NCI-H82 (cell line): Measurements from ENCODE around the gene AOC1.

Experiments used
- DNase-seq: peaks from one replicate; lab custom pipeline; 2025; lab: John Stamatoyannopoulos, UW

The AOC1 gene

GRCh38 chr7:150835019-150835418 lies 17.3 kb upstream of the AOC1 start:
- DNase-seq: no peak

GRCh38 chr7:150835702-150836280 lies 16.5 kb upstream of the AOC1 start:
- no peak for DNase-seq

- no peak for DNase-seq
These were observed 13.2 kb upstream of the AOC1 start for GRCh38 chr7:150838965-150839650.

GRCh38 chr7:150842018-150842417 lies 10.3 kb upstream of the AOC1 start:
- DNase-seq: no peak

GRCh38 chr7:150842716-150843115 lies 9.6 kb upstream of the AOC1 start:
- DNase-seq: no peak

- DNase-seq: no peak
These were observed 6.9 kb upstream of the AOC1 start for GRCh38 chr7:150845421-150845861.

- peak; percentile 50 for DNase-seq
These were observed 5.8 kb upstream of the AOC1 start for GRCh38 chr7:150846291-150847115.

GRCh38 chr7:150847536-150847935 lies 4.8 kb upstream of the AOC1 start:
- DNase-seq: no peak

- no peak for DNase-seq
These were observed 4.2 kb upstream of the AOC1 start for GRCh38 chr7:150848111-150848510.

- no peak for DNase-seq
These were observed 3.7 kb upstream of the AOC1 start for GRCh38 chr7:150848561-150849115.

- no peak for DNase-seq
These were observed 3.0 kb upstream of the AOC1 start for GRCh38 chr7:150849204-150849775.

- no peak for DNase-seq
These were observed 2.0 kb upstream of the AOC1 start for GRCh38 chr7:150850273-150850672.

GRCh38 chr7:150851492-150852370 lies 586 bp upstream of the AOC1 start:
- no peak for DNase-seq

- no peak for DNase-seq
These were observed 2.0 kb downstream of the AOC1 start for GRCh38 chr7:150854066-150855000.

- DNase-seq: no peak
These were observed 2.7 kb downstream of the AOC1 start for GRCh38 chr7:150855046-150855445.

- no peak for DNase-seq
These were observed 3.4 kb downstream of the AOC1 start for GRCh38 chr7:150855476-150856302.

GRCh38 chr7:150856303-150857275 lies 4.3 kb downstream of the AOC1 start:
- no peak for DNase-seq
